Stimulated activated CD4-positive, alpha-beta T cell treated with anti-CD3 and anti-CD28 coated beads, TNF-alpha, amount 100 ng/mL, for 24 hours (primary cell): ENCODE data around the gene CWC25.
A peak's percentile ranks its signal among the peaks of the same experiment; 100 is the strongest.
"Not testable (repeated sequence)": the region's sequence is repeated elsewhere in the genome, so short reads cannot be mapped to it uniquely, and the experiment has no call there.

Source experiments
- DNase-seq, 3 experiments: peaks; one replicate each; pipeline ENCODE4 v3.0.0-alpha.2; 2020; ENCODE audit warnings: low read depth in 3 of 3

The CWC25 gene

DNA sequence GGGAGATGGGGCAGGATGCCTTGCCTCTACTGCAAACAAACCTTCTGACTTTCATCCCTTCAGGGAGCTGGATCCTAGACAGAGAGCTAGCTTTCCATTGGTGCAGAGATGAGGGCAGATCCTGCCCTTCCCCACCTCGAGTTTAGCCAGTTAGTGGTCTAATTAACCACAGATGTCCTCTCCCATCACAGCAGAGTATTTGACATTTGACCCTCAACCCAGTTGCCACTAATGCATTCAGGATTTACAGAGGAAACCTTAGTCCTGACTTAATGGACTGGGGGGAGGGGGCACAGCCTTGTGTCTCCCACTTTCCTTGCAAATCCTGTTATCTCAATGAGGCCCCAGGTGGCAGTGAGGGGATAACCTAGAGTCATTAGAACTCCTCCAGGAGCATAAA, 35.9 kb downstream of the CWC25 start:
- no peak for DNase-seq

DNA sequence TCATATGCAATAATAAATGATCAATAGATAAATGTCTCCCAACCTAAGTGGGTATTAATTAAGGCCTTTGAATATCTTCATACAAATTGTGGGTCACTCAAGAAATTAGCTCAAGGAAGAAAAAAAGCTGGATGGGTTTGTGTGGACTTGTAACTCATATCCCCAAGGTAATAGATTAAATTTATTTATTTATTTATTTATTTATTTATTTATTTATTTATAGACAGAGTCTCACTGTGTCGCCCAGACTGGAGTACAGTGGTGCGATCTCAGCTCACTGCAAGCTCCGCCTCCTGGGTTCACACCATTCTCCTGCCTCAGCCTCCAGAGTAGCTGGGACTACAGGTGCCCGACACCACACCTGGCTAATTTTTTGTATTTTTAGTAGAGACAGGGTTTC, 37.1 kb downstream of the CWC25 start:
- DNase-seq, result not testable (repeated sequence)

DNA sequence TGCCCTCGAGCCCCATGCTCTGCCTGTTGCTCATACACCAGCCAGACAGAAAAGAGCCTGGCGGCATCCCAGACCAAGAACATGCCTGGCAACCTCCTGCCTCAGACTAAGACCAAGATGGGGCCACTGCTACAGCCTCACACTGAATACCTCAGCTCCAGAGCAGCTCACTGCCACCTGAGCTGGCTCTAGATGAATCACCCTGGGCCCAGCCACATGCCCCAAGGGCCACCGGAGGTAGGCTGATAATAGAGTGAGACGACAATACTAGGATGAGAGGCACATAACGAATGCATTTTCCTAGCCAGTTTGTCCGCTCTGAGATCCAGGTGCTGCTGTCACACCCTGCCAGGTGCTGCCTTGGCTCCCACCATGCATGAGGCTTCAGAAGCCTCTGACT, 38.7 kb downstream of the CWC25 start:
- DNase-seq, result no peak

DNA sequence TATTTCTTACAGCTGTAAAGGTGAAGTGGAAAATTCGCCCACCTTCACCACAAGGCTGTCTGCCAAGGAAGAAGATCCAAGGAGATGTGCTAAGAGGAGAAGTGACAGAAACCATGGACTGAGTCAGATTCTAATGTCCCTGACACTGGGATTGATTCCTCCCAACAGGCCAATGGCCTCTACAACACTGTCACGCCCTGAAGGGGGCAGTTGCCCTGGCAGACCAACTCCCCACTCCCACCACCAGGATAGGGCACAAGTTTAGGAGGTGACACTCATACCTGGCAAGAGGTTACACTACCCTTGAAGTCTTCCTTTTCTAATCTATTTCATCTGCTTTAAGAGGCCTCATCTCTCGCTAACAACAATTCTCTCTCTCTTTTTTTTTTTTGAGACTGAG, 41.9 kb downstream of the CWC25 start:
- no peak for DNase-seq

DNA sequence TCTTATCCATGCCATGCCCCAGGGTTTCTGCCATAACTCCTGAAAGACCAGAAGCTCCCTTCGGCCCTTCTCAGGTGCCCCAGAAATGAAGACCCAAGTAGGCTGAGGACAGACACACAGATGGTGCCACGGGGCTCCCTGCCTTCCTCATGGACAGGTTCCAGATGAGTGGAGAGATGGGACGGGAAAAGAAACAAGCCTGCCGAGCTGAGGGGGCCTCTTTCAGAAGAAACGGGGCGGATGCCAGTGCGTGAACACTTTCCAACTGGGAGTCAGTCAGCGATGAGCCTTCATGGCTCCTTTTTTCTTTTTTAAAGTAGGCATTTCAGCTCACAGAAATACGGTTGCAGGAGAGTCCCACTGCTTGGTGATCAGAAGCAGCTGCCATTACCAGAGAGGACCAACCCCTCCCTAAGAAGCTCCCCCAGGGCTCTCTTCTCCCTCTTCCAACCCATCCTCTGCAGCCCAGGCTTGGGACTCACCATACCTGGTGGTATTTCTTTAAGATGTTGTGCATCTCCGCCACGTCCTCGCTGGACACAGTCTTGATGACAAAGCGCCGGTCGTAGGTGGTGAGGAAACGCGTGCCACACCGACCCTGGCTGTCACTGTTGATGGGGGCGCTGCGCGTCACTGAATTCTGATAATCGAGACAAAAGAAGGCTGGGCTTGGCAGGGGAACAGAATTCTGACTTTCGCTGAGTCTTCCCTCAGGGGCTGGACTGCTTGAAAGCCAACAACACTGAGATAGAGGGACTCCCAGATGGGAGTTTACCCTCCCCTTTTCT, 45.0 kb downstream of the CWC25 start:
- DNase-seq, result no peak

DNA sequence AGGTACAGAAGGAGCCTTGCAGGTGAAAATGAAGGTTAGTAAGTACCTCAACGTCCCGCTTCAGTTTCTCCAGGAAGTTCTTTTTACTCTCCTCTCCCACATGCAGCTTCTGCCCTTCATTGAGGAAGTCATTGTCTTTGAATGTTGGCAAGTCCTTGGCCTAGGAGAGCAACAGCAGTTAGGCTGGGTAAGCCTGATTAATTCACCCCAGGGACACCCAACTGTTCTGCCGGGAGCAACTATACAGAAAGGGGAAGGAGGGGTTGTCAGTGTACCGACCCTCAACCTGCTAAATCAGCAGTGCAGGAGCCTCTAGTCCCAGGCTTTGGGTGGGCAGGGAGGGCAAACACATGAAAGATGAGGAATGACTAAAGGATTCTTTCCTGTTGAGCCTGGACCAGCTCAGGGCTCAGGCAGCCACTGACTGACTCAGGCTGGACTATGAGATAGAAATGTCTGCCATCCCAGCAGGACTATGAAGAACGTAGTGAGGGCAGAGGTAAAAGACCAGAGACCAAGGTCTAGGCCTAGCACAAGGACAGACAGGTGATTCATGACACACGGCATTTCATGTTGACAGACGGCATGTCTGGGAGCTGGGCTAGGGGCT, 47.4 kb downstream of the CWC25 start:
- no peak for DNase-seq

DNA sequence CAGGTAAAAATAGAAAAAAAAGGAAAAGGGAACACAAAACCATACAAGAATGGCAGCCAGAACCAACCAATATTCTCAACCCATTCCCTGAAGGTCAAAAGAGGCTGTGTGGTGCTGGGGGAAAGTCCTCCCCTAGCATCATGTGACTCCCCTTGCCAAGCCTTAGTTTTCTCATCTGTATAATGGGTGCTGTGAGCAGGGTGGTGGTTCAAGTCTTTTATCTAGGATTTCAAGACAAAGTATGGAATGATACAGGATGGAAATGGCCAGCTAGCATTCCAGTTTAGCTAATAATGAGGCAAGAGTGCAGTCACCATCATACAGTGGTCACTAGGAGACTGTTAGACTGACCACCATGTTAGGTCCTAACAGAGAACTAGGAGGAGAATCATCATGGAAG, 51.9 kb downstream of the CWC25 start:
- no peak for DNase-seq

DNA sequence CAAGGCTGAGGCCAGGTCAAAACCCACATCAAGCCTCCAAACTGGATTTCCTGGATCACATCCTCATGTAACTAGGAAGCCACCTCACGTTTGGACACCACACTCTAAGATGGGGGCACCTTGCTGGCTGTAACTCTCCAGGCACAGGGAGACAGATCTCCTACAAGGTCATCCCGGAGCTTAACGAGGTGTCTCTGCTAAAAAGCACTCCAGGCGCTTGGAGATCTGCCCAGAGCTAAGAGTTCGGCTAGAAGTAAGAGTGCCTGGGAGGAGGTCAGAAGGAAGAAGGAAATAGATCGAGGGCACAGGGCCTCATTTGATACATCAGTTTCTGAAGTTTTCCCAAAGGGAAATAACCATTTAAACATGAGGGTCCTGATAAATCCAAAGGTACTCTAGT, 56.7 kb downstream of the CWC25 start:
- DNase-seq, result no peak

DNA sequence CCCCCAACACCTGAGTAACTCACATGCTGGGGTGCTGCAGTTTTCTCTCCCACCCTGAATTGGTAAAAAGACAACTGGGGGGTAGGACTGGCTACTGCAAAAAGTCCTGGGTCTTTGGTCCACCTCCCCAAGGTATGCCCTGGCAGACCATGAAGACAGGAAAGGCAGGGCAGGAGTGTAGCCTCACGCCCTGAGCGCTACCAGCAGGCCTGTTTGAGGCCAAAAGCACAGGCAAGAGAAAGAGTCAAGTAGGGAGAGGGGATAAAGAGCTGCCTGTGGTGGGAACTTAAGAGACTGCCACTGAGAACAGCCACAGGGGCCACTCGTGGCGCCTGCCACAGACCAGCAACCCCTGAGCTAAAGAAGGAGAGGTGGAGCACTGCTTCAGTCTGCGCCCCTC, 58.8 kb downstream of the CWC25 start:
- no peak for DNase-seq

DNA sequence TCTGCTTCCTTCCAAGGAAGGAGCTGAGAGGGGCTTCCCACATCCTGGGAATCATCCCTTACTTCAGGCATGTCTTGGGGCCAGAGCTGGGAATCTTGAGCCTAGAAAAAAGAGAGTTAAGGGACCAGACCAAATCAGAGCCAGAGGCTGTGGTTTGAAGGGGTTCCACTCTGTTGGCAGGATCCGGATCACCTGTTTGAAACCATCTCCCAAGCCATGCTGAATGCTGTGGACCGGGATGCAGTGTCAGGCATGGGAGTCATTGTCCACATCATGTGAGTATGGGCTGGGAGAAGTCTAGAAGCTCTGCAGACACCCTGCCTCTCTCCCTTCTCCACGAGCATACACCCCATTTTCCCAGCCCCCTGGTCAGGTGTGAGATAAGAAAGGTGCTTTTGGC, 62.9 kb downstream of the CWC25 start:
- no peak for DNase-seq

DNA sequence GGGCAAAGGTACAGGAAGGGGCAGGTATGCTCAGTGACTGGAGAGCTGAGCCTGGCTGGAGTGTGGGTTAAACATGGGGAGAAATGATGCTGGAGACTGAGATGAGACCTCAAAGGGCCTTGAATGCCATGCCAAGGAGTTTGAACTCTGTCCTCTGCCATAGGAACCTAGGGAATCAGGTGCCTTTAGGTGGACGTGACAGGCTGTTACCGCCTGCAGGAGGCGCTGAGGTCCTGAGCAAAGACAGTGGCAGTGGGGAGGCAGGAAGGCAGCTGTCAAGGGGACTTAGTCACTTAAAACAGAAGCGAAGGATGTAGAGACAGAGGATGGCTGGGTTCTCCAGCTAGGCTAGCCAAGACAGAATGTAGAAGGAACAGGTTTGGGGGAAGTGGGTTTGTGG, 63.5 kb downstream of the CWC25 start:
- no peak for DNase-seq

DNA sequence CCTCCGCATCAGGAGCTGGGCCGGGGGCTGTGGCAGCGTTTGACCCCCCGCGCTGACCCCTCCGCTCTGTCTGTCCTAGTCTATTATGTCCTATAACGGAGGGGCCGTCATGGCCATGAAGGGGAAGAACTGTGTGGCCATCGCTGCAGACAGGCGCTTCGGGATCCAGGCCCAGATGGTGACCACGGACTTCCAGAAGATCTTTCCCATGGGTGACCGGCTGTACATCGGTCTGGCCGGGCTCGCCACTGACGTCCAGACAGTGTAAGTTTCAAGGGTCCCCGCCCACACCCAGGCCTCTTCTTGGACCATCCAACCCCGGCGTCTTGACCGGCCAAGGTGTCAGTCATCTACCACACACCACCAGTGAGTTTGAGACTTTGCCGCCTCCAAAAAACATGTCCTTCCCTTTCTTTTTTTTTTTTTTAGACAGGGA, 72.0 kb downstream of the CWC25 start:
- no peak for DNase-seq

DNA sequence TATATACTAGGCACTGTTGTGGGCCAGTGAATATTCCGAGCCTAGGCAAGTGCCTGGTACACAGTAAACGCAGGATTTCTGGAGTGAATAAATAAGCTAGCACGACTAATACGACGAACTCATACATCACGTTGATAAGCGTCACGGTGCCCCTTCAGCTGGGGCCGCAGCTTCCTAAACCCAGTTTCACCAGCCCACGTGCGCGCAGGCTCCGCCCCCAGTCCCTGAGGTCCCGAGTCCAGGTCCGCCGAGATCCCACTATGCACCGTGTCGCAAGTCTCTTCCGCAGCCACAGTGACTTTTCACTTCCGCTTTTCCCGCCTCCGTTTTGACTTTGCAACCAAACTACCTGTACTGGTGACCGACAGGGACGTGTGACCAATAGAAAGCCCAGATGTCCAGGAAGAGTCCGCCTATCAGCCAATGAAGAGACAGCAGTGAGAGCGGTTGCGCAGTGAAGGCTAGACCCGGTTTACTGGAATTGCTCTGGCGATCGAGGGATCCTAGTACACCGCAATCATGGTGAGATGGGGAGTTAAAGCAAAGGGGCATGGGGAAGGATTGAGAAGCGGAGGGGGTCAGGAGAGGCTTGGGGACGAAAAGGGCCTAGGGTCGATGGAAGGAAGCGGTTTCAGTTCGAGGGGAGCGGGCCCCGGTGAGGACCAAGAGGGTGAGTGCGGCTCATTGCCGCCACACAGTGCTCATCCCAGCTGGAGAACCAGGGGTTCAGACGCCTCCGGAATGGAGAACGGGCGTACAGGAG, 72.6 kb downstream of the CWC25 start, which contains the start of gene PSMB3:
TSS of gene PSMB3 (plus strand) at position 434 of the 763 bp plus-strand sequence. CDS start at position 520, 86 bp downstream.
- peak; percentile 89 to 98 (median 96) for DNase-seq

DNA sequence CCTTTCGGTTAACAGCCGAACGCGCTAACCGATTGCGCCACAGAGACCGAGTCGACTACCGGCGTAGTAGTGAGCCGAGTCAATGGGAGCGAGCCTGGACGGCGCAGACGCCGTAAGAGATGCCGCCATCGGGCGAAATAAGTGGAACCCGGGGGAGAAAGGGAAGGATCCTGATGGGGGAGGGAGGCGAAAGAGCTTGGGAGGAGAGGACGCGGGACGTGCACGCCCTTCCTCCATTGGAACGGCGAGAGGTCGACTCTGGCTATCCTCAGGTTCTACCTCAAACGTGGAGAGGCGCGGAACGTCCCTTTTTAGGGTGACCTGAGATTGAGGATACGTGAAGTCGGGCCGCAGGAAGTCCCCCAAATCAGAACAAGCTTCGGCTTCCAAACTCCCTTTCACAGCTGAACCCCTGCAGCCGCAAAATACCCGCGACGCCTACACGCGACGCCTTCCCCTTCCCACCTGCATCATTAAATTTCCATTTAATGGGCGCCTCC, 73.3 kb downstream of the CWC25 start:
- DNase-seq, result peak; percentile 74 to 82 (median 80)

DNA sequence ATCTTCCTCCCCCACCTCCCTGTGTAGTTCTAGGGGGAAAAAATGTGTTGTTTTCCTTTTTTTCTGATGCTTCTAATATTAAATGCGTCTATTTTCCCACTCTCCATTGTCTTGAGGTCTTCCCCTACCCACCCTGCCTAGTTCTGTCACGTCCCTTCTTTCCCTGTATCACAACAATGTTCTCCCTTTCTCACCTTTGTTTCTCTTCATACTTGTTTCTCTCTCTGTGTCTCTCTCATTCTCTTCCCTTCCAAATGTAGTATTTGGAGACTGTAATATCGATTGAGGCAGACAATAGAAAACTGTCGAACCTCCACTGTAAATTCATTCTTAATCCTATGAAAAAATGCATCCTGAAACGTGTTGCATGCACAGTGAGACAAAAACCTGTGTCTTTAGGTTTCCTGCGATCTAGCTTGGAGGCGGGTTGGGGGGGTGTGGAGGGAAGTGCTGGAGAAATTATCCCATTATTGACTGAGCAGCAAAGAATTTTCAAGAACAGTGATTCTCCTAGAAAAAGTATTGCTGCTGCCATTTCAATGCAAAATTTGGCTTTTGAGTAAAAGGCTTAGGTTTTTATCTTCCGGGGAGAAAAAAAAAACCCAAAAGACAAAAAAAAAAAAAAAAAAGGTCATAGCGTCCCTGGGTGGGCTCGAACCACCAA, 73.8 kb downstream of the CWC25 start:
- no peak for DNase-seq
